ENCODE results near the gene LMCD1. TPM values are rescaled to one million over a fixed set of nuclear protein-coding genes. Genes with fewer than 3 reads are reported as not detected.

LMCD1 gene
- polyA plus RNA-seq, 1 of the 3 experiments (the other 2 are of a cell fraction), result 23.6 TPM

GRCh38 chr3:8507496-8507895 is 5.9 kb downstream of the LMCD1 start:
- Histone ChIP-seq H3K79me2 (ENCODE audit: insufficient read depth) (no peaks in the 10 kb centered on the region), H3K4me2 (no peak overlapping the region), H3K9me3 (no peaks in the 10 kb centered on the region), H3K9me2 (no peaks in the 10 kb centered on the region), H4K20me1 (ENCODE audit: insufficient read depth) (no peaks in the 10 kb centered on the region), H3K27me3 (ENCODE audit: insufficient read depth) (no peaks in the 10 kb centered on the region), H3K4me1 (ENCODE audit: control insufficient read depth in 1 of 2, insufficient read depth in 2 of 2, low read depth in 1 of 2, low read length in 1 of 2) (peaks cover 19 to 48% of the 10 kb centered on the region in 2 experiments; a peak in 3 of 4 replicates), H3K9ac (no peak overlapping the region), H3K4me3 (ENCODE audit: low read depth in 2 of 2, low read length in 1 of 2) (no peak overlapping the region), H3K27ac (ENCODE audit: low read depth in 2 of 2, low read length in 1 of 2) (no peak overlapping the region), H3F3A (replicated peaks; ENCODE audit: insufficient read depth) (peaks cover 14% of the 10 kb centered on the region), H2AFZ (ENCODE audit: low read depth) (no peak overlapping the region), H3K36me3 (replicated peaks in 1 of 2; ENCODE audit: control insufficient read depth in 1 of 2, insufficient read depth in 2 of 2, low read length in 1 of 2) (peaks cover 0 to 13% of the 10 kb centered on the region in 2 experiments)
- CTCF ChIA-PET, result no interaction called here
- 69% methylated on average over 3 of the region's 3 CpGs for WGBS (ENCODE audit: low lambda C conversion rate)
- POLR2A ChIA-PET, result no interaction called here
- DNase-seq, result no peak
- TF ChIP-seq FOXJ3 (CRISPR knock-in tag; IDR thresholded peaks at IDR 0.05), result no peak
- no peak for TF ChIP-seq ELF1 (IDR thresholded peaks at IDR 0.05)
- TF ChIP-seq RCOR1 (IDR thresholded peaks at IDR 0.05; ENCODE audit: low read length), result no peak
- no peak for TF ChIP-seq CHD2 (IDR thresholded peaks at IDR 0.05; ENCODE audit: low read length, partially characterized antibody)
- no peak for TF ChIP-seq GABPA (IDR thresholded peaks at IDR 0.05; ENCODE audit: low read depth)
- no peak for TF ChIP-seq PBX3 (IDR thresholded peaks at IDR 0.05)
- no peak for TF ChIP-seq TEAD4 (IDR thresholded peaks at IDR 0.05; ENCODE audit: borderline replicate concordance, insufficient read depth)
- no peak for TF ChIP-seq RAD21 (IDR thresholded peaks at IDR 0.05; ENCODE audit: low read length)
- no peak for TF ChIP-seq RXRA (IDR thresholded peaks at IDR 0.05; ENCODE audit: borderline replicate concordance, low read depth)
- no peak for TF ChIP-seq TAF1 (IDR thresholded peaks at IDR 0.05; ENCODE audit: borderline replicate concordance, low read depth, low read length)
- TF ChIP-seq FOXM1 (IDR thresholded peaks at IDR 0.05; ENCODE audit: low read depth), result no peak
- no peak for TF ChIP-seq REST (IDR thresholded peaks at IDR 0.05; ENCODE audit: low read depth, low read length)
- TF ChIP-seq EP300 (IDR thresholded peaks at IDR 0.05; ENCODE audit: borderline replicate concordance in 1 of 2, low read depth in 1 of 2, low read length in 1 of 2), result no peak
- TF ChIP-seq USF1 (IDR thresholded peaks at IDR 0.05; ENCODE audit: borderline replicate concordance, low read depth), result no peak
